ENCODE results near the gene ARHGEF40.

Gene ARHGEF40

DNA sequence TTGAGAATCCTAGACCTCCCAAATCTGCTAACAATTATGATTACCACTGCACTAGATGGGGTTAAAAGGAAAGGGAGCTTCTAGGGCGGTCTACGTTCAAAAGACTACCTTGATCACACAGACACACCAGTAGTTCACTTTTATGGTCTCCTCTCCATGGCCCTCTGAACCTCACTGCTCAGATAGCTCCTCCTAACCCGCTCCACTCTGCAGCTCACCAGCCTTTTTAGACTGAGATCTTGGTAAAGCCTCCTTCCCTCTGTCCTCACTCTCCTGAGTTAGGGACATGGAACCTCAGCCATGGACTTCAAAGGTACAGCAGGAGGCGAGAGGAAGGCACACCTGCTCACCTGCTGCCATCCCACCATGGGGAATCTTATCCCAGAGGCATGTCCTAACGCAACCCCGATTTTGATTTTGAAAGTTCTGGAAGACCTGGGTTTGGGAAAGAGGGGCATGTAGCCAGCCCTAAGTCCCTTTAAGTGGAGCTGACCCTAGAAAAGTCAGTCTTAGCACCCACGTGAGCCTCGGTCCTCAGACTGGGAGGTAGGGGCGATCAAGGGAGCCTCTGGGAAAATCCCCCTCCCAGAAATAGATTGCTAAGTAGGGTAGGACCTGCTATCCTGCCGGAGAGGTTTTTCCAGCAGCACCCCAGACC, 27.0 kb downstream of the ARHGEF40 start:
- no peak for DNase-seq (ENCODE audit: low read depth in 1 of 2, low spot score in 1 of 2)

DNA sequence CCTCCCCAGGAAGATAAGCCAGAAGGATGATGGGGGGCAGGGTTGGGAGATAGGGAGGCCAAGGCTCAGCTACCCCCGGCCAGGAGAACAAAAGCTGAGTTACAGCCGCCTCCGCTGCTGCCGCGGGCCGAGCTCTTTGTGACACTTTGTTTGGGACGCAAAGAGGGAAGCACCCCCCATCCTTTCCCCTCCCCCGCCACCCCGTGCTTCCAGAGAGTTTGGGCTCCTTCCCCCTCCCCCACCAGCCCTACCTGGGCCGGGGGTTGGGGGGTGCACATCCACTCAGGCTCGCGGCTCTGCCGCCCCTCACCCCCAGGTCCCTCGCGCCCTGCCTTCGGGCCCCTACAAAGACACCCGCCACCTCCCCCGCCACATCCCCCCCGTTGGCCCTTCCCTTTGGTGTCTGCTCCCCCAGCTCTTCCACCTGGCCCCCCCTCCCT, 27.6 kb downstream of the ARHGEF40 start:
- no peak for DNase-seq (ENCODE audit: low read depth in 1 of 2, low spot score in 1 of 2)

DNA sequence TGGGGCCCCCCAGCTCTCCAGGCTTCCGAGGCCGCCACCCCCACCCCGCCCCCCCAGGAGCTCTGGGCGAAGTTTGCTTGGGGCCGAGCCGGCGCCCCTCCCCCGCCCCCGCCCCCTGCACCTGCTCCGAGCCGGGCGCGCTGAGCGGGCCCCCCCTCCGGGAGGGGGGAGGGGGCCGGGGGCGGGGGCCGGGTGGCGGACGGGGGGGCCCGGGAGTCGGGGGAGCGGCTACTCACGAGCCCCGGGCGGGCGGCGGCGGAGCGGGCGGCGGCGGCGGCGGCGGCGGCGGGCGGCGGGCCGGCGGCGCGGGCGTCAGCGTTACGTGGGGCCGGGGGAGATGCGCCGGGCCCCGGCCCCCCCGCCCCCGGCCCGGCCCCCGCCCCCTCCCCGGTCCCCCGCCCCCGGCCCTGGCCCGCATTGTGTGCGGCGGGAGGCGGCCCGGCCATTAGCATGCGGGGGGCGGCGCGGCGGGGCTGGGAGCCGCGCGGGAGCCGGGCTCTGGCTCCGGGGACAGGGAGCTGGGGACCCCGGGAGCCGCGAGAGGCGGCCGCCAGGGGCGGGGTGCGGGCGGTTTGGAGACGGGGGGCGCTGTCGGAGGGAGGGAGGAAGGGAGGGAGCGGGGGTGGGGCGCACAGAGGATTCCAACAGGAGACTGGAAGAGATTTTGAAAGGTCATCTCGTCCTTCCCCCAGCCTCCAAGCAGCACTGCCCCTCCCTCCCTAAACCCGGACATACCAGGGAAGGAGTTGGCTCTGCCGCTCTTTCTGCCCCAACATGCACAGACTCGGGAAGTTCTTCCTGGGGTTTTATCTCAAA, 28.2 kb downstream of the ARHGEF40 start, which contains the start of gene ZNF219:
Gene ZNF219 (minus strand): TSS at position 580 of the 816 bp plus-strand sequence. CDS start 5,064 bp downstream, outside the sequence.
- peak in 1 of 2 donors; percentile 33 for DNase-seq (ENCODE audit: low read depth in 1 of 2, low spot score in 1 of 2)

DNA sequence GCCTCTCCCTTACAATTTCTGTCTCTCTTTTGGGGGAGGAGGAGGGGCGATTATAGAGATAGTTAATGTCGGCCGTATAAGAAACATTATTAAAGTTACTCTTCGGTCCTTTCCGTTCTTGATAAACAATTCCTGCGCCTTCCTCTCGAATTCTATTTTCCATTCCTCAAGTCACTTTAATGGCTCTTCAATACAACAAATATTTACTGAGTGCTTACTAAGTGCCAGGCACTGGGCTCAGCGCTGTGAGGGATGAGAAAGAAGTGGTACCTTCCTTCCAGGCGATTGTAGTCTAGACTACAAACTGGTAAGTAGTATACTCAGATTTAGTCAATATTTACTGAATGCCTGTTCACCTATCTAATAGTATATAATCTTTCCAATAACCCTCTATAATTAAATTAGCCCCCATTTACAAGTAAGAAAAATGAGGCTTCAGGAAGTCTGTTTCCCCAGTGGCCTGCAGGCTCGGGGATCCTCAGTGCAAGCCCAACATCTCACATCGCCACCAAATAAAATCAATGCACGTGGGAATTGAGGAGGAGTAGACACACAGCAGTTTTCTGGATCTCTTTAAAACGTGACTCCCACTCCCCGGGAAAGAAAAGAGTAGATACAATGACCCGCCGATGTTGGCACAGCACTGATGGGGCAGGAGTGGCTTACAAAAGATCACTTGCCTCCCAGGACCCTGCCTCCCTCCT, 28.9 kb downstream of the ARHGEF40 start:
- no peak for DNase-seq (ENCODE audit: low read depth in 1 of 2, low spot score in 1 of 2)

DNA sequence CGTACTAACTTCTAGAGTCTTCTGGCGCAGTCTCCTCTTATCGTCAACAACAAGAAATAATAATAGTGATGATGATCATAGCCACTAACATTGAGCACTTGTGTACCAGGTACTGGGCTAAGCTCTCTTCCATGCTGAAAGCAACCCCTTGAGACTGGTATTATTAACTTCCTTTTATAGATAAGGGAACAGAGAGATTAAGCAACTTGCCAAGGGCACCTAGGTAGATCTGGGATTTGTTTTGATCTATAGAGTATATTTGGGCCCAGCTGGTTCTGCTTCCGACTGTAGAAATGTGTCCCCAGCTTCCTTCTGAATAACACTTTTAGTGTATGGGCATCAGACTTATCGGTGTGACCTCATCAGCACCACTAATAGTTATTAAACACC, 29.5 kb downstream of the ARHGEF40 start:
- DNase-seq (ENCODE audit: low read depth in 1 of 2, low spot score in 1 of 2): no peak

DNA sequence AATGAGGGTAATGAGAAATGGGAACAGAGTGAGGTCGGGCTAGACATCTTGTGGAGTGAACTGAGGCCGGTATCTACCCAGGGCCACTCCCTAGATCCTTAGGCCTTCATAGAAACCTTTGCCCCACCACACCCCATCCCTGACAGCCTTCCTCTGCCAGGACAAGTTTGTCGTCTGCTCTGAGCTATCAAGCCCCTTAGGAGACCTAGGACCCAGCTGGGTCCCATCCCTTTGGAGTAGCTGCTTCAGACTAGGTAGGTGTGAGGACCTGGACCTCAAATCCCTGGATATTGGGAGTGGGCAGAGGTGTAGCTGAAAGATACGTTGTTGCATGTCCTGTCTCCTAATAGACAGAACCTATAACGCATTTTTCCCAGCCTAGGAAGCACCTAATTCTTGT, 30.8 kb downstream of the ARHGEF40 start, which contains the start of gene TMEM253:
Gene TMEM253 (plus strand): TSS at position 136 of the 400 bp plus-strand sequence. CDS start 278 bp downstream, outside the sequence.
- no peak for DNase-seq (ENCODE audit: low read depth in 1 of 2, low spot score in 1 of 2)

DNA sequence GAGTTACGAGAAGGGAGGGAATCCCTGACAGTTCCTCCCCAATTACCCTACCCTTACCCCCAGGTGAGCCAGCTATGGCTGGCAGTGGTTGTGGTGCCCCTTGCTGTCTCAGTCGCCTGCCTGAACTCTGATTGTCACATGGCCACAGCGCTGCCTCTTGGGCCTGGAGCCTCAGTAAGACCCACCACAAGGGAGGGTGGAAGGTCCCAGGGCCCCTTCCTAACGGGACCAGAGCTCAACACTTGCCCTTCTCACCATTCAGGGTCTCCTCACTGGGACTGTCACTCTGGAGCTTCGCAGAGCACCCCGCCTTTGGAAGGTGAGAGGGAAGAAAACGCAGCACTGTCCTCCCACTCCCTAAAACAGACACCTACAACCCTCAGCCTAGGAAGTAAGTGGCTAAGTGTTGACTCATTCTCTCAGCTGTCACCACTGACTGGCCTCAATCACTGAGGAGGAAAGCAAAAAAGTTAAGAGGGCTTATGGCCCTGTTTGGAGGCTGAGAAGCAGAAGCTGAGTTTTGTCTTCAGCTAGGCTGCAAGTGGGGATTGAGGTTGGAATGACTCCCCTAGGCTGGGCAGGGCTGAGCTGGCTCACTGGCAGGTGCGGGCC, 31.8 kb downstream of the ARHGEF40 start:
- no peak for DNase-seq (ENCODE audit: low read depth in 1 of 2, low spot score in 1 of 2)

DNA sequence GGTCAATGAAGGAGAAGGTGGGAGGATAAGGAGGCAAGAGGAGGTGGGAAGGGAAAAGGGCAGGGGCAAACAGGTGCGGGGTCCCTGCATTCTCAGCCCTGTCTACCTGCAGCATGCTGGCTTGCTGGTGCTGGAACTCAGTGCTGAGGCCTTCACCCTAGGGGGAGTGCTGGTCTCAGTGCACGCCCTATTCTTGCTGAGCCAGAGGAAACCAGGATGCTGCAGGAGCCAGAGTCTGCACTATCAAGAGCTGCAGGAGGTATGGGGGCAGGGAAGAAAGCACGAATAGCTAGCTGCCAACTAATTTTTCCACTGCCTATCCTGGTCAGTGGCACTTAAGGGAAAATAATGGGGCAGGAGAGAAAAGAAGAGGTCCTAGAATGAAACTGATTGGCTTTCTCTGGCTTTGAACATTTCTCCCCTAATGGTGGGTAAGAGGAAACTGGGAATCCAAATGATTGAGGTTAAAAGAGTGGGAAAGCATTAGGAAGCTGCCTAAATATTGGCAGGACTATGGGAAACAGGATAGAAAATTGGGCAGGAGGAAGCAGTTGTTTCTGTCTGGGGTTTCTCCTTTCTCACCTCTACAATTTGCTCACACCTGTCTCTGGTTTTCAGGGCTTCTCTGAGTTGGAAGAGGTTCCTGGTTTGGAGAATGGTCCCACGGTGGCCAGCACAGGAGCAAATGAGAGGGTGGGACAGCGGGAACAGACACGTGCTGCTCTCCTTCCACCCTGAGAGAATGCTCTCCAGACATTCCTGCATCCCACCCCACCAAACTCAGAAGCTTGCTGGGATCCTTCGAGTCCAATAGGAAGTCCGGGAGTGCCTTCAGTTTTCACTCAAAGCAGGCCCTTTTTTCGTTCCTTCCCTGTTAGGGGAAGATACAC, 32.7 kb downstream of the ARHGEF40 start:
- no peak for DNase-seq (ENCODE audit: low read depth in 1 of 2, low spot score in 1 of 2)

DNA sequence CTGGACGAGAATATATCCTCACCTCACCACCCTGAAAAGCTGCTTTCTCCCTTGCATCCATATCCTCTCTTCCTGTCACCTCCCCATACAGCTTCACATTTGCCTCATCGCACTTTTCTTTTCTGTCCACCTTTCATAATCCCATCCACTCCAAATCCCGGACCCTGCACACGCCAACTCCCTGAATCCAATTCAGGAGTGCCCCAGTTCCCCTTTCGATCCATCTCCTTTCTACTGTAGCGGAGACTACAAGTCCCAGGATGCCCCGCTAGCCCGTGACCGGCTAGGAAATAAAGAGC, 33.3 kb downstream of the ARHGEF40 start:
- DNase-seq (ENCODE audit: low read depth in 1 of 2, low spot score in 1 of 2): no peak

DNA sequence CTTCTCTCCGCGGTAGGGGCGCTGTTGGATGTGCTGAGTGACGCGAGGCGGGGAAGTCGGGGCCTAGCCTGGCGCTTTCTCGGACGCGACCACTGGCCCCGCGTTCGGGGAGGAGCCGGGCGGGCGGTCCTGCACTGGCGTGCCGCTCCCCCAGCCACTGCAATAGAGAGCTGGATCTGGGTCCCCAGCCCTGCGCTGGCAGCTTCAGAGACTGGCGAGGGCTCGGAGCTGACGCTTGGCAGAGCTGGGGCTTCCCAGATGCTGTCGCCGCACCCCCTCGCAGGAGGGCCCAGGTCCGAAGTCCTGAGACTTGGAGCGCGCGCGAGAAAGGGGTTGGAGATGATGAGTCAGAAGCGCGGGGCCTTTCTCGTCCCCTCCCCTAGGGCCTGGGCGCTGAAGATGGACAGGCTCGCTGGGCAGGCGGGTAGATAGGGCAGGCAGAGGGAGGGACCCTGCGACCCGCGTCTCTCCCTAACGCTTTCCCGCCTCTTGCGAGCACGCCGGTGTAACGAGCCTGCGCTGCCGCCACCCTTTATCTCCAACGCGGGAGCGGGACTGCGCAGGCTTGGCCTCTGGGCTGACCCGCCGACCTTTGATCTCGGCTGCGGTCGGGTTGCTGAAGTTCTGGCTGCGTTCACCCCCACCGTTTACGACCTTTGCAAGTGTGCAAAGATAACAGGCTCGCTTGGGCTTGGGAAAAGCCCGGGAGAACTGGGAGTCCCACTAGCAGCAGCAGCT, 33.8 kb downstream of the ARHGEF40 start:
- peak; percentile 82 to 84 for DNase-seq (ENCODE audit: low read depth in 1 of 2, low spot score in 1 of 2)

DNA sequence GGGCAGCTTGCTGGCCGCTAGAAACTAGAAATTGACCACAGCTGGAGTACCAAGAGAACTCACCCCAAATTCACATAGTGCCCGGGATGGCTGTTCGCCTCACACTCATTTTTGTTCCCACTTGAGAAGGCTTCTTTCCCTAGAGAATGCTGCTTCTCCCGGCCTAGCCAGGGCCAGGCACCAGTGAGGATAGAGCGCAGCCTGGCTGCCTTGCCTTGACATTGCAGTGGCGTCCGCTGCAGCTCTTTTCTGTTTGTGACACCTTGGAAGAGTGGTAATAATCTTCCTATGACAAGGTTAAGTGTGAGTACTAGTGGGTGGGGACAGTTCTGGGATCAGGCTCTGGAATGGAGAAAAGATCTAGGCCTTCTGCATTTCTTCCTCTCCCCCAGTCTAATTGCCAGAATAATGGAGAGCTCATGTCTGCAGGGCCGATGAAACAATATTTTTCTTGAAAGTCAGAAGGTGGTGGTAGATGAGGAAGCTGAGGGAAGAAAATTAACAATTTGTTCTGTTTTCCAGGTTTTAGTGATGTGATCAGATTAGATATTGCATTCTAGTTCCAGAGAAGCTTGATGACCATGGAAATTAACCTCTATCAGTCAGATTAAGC, 34.5 kb downstream of the ARHGEF40 start:
- DNase-seq (ENCODE audit: low read depth in 1 of 2, low spot score in 1 of 2): peak in 1 of 2 donors; percentile 45

DNA sequence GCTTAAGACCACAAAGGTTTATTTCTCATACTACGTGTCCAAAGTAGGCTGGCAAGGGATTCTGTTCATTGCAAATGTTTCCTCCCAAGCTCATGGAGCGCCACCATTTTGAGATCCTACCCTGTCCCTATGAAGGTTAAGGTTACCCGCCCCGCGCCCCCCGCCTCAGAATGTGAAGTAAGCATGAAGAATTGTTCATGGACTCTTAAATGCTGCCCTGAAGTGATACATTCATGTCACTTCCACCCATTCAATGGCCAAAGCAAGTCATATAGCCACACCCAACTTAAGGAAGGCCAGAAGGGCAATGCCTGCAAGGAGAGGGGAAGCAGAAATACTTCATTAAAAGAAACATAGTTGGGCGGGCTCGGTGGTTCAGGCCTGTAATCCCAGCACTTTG, 35.0 kb downstream of the ARHGEF40 start:
- DNase-seq (ENCODE audit: low read depth in 1 of 2, low spot score in 1 of 2): no peak

DNA sequence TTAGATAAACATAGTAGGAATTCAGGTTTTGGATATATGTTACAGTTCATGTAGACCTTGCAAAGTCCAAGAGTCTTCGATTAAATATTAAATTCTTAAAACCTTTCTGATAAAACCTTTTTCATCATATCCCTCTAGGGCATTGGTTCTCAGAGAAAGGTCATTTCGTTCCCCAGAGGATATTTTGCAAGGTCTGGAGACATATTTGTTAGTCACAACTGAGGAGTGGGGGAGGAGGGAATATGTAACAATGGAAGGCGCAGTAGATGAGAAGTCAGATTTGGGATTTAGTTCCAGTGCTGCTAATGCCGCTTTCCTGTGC, 36.0 kb downstream of the ARHGEF40 start:
- DNase-seq (ENCODE audit: low read depth in 1 of 2, low spot score in 1 of 2): no peak

DNA sequence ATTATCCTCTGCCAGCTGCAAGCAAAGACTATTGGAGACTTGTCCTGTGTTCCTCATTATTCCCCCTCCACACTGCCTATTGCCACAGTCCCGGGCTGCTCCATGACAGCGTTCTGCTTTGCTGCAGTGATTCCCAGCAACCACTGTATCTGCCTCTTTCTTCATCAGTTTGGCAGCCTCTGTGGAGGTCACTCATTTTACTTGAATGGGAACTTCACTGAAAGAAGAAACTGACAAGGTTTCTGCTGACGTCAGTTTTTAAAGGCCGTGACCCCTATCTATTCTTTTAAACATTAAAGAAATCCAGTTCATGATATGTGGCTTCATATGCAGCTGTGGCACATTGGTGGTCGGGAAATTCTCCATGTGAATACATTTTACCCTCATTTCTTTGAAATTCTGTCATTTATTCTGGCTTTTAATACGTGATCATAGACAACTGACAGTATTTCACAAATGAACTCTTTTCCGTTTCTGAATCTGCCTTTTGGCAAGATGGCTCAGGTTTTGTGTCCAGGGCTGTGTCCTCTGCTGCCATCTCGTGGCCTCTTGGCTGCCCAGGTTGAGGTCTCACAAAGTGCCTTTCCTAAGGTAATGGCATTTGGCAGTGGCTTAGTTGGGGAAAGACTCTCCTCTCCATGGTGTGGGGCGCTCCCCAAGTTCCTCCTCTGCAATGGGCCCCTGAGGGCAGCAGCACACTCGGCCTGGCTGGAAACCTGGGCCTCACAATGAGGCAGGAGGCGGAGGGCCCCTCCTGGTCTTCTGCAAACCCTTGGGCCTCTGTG, 36.6 kb downstream of the ARHGEF40 start:
- DNase-seq (ENCODE audit: low read depth in 1 of 2, low spot score in 1 of 2): peak; percentile 54 to 62

DNA sequence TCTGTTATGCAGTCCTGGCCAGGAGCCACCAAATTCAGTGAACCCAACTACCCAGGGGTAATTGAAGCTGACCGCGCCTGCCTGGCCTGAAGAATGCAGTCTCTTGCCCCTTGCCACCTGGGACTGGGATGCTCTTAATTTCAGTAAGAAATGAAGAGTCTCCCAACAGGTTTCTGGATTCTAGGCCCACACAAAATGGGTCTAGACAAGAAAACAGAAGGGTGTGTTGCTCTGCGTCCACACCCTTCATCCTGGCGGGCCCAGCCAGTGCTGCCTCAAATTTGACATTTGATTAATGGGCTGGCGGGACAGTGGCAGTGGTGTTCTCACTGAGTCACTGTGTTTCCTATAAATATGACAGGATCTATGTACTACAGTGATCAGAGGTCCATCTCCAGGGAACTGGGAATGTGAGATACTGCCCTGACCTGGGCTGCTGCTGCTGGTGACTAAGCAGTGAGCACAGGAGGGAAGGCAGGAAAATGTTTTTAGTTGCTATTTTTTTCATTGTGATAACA, 37.2 kb downstream of the ARHGEF40 start:
- no peak for DNase-seq (ENCODE audit: low read depth in 1 of 2, low spot score in 1 of 2)

DNA sequence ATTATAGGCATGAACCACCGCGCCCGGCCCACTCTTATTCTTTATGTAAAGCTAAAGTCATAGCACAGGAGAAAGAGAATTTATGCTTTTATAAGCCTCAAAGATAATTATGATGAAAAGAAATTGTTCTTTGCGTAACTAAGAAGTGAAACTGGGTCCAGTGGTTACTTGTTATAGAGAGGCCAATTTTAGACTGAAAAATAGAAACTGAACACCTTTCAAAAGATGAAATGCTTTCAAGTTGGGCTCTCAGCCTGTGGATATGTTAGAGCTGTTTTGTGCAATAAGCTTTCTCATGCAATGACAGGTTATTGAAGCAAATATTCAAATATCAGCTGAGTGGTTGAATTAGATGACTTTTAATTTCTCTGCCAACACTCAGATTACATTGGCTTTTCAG, 38.7 kb downstream of the ARHGEF40 start:
- DNase-seq (ENCODE audit: low read depth in 1 of 2, low spot score in 1 of 2): no peak

DNA sequence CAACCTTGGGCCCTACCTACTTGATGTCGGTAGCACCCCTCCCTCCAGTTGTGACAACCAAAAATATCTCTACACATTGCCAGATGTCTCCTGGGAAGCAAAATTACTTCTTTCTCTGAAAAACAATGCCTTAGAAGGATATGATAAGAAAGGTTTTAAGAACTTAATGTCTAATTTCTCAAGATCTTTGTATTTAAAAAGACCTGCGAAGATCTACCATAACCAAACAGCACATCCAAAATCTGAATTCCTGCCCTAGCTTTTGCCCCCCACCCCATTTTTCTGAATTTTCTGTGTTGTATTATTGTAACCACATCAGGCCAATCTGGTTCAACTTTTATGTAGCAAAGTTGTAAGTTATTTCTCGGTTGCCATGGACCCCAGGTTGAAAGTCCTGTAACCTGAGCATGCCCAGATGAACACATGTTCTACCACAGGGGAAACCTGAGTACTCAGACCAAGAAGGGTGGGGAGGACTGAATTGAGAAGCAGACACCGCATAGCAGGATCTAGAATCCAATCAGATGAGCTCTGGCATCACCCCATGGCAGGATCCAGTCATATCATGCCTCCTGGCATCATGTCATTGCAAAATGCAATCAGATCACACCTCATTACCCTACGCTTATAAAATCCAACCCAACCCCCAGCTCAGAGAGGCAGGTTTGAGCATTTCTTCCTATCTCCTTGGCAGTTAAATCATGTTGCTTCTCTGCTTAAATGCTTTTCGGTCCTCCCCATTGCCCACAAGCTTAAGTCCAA, 39.5 kb downstream of the ARHGEF40 start:
- DNase-seq (ENCODE audit: low read depth in 1 of 2, low spot score in 1 of 2): no peak

DNA sequence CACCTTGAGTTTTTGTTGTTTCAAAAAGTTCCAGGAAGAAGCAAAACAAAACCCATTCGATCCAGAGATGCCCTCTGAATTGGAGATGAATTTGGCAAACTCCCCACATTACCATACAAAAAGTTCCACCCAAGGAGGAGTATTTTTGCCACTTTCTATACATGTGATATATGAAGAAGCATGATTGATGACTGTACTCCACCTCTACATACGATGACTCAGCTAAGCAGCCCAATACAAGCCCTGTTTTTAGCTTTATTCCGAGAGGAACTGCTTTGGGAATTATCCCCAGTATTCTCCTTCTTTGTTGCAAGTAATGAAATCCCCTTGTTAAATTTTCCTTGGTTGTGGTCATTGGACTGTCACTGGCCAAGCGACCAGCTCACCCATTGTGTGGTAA, 42.2 kb downstream of the ARHGEF40 start:
- no peak for DNase-seq (ENCODE audit: low read depth in 1 of 2, low spot score in 1 of 2)
